Measurements from ENCODE around the gene PHLDB1. TPM values are rescaled to one million over a fixed set of nuclear protein-coding genes. Genes with fewer than 3 reads are reported as not detected.

PHLDB1 gene
- total and polyA plus RNA-seq, 4 donors, result 27.3 to 90.5 (median 76.1) TPM

- H3K9ac ChIP-seq (ENCODE audit: insufficient read depth in 1 of 2, low read length in 2 of 2), result no peak overlapping the region
- WGBS, 2 donors, result 80 to 82% methylated on average over 8 of the region's 8 CpGs
- no peaks in the 10 kb centered on the region for H3K9me3 ChIP-seq (ENCODE audit: control insufficient read depth in 4 of 4, insufficient read depth in 3 of 4, low read length in 3 of 4)
- H3K27me3 ChIP-seq (ENCODE audit: control insufficient read depth in 3 of 3, insufficient read depth in 3 of 3, low read length in 2 of 3), result no peaks in the 10 kb centered on the region
- DNase-seq (no peak), ATAC-seq (ENCODE audit: insufficient read depth, low FRiP score) (no peak)
- TF ChIP-seq CTCF (IDR thresholded peaks at IDR 0.05; ENCODE audit: control extremely low read depth, extremely low read depth), result no peak
- H3K4me1 ChIP-seq (ENCODE audit: control insufficient read depth in 5 of 5, insufficient read depth in 5 of 5, low read length in 5 of 5), result peaks cover 0 to 4% (median 3%) of the 10 kb centered on the region in 5 donors
- no peak overlapping the region for H3K4me3 ChIP-seq
- no peak overlapping the region for H3K27ac ChIP-seq (ENCODE audit: low read depth in 1 of 2, low read length in 1 of 2)
- H3K36me3 ChIP-seq (ENCODE audit: control insufficient read depth in 4 of 4, insufficient read depth in 4 of 4, low read length in 4 of 4), result peaks cover 0 to 6% (median 0%) of the 10 kb centered on the region in 4 donors
Observed at GRCh38 chr11:118662401-118663271, 55.2 kb downstream of the PHLDB1 start.

GRCh38 chr11:118663381-118663780 is 56.0 kb downstream of the PHLDB1 start:
- DNase-seq, result no peak
- no peak for ATAC-seq (ENCODE audit: insufficient read depth, low FRiP score)
- Histone ChIP-seq H3K4me3 (no peak overlapping the region), H3K4me1 (ENCODE audit: control insufficient read depth in 5 of 5, insufficient read depth in 5 of 5, low read length in 5 of 5) (peaks cover 0 to 4% (median 3%) of the 10 kb centered on the region in 5 donors), H3K9ac (ENCODE audit: insufficient read depth in 1 of 2, low read length in 2 of 2) (no peak overlapping the region), H3K36me3 (ENCODE audit: control insufficient read depth in 4 of 4, insufficient read depth in 4 of 4, low read length in 4 of 4) (no peaks in the 10 kb centered on the region), H3K27me3 (ENCODE audit: control insufficient read depth in 3 of 3, insufficient read depth in 3 of 3, low read length in 2 of 3) (no peaks in the 10 kb centered on the region), H3K27ac (ENCODE audit: low read depth in 1 of 2, low read length in 1 of 2) (no peak overlapping the region), H3K9me3 (ENCODE audit: control insufficient read depth in 4 of 4, insufficient read depth in 3 of 4, low read length in 3 of 4) (no peaks in the 10 kb centered on the region)
- WGBS, 2 donors, result 90 to 91% methylated on average over 4 of the region's 4 CpGs
- TF ChIP-seq CTCF (IDR thresholded peaks at IDR 0.05; ENCODE audit: control extremely low read depth, extremely low read depth), result no peak

- ATAC-seq (ENCODE audit: insufficient read depth, low FRiP score), result no peak
- 83 to 86% methylated on average over 3 of the region's 3 CpGs for WGBS, 2 donors
- Histone ChIP-seq H3K36me3 (ENCODE audit: control insufficient read depth in 4 of 4, insufficient read depth in 4 of 4, low read length in 4 of 4) (no peaks in the 10 kb centered on the region), H3K27ac (ENCODE audit: low read depth in 1 of 2, low read length in 1 of 2) (no peak overlapping the region), H3K4me1 (ENCODE audit: control insufficient read depth in 5 of 5, insufficient read depth in 5 of 5, low read length in 5 of 5) (peaks cover 0 to 4% (median 3%) of the 10 kb centered on the region in 5 donors), H3K4me3 (no peak overlapping the region), H3K9ac (ENCODE audit: insufficient read depth in 1 of 2, low read length in 2 of 2) (no peak overlapping the region), H3K9me3 (ENCODE audit: control insufficient read depth in 4 of 4, insufficient read depth in 3 of 4, low read length in 3 of 4) (no peaks in the 10 kb centered on the region), H3K27me3 (ENCODE audit: control insufficient read depth in 3 of 3, insufficient read depth in 3 of 3, low read length in 2 of 3) (no peaks in the 10 kb centered on the region)
- TF ChIP-seq CTCF (IDR thresholded peaks at IDR 0.05; ENCODE audit: control extremely low read depth, extremely low read depth), result no peak
- no peak for DNase-seq
Observed at GRCh38 chr11:118663902-118664301, 56.5 kb downstream of the PHLDB1 start.
